NCI-H187 (cell line): Measurements from ENCODE around the gene PCMT1.
"Not testable (repeated sequence)": the region's sequence is repeated elsewhere in the genome, so short reads cannot be mapped to it uniquely, and the experiment has no call there.

Source experiments
- DNase-seq, 2 experiments: peaks; one replicate each; lab custom pipeline; 2025; lab: John Stamatoyannopoulos, UW

The PCMT1 gene

DNA sequence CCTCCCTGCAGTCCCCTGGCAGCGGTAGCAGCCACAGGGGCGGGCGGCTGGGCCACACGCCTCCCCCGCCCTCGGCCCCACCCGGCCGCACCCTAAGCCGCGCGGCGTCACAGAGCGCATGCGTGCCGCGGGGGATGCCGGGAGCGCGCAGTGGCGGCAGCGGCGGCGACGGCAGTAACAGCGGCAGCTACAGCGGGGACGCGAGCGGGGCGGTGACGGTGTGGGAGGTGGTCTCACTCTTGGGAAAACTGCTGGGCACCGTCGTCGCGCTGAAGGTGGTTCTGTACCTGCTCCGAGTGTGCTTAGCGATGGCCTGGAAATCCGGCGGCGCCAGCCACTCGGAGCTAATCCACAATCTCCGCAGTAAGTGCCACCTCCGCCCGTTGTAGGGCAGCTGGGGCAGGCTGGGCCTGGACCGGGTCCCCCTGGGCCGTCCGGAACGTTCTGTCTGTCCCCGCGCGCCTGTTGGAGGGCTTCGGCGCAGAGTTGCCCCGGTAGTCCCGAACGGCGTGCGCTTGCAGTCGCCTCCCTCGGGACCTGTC lies at the start of gene PCMT1:
Gene PCMT1 (plus strand): TSS at position 148 of the 542 bp plus-strand sequence. CDS start 161 bp downstream, at position 309.
- peak; percentile 74 to 78 for DNase-seq

DNA sequence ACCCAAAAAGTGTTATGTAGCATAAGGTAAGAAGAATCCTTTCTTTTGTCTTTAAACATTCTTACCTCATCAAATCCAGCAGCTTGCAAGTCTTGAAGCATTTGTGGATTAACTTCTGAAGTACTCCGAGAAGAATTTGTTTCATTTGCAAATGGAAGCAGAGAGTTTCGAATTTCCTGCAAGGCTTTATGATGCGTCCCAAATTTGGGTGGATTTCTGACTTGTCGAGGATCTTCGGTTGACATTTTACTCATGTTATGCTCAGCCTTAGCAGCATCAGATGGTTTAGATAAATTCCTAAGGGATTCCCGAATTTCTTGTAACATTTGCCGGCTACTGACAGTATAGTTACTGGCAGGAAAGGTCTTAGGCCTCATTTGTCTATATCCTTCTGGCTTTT lies 47.8 kb upstream of the PCMT1 start:
- DNase-seq = no peak

GRCh38 chr6:149711711-149712110 lies 37.8 kb upstream of the PCMT1 start:
- DNase-seq = no peak

- DNase-seq = no peak
Observed at GRCh38 chr6:149714442-149714841, 35.1 kb upstream of the PCMT1 start.

DNA sequence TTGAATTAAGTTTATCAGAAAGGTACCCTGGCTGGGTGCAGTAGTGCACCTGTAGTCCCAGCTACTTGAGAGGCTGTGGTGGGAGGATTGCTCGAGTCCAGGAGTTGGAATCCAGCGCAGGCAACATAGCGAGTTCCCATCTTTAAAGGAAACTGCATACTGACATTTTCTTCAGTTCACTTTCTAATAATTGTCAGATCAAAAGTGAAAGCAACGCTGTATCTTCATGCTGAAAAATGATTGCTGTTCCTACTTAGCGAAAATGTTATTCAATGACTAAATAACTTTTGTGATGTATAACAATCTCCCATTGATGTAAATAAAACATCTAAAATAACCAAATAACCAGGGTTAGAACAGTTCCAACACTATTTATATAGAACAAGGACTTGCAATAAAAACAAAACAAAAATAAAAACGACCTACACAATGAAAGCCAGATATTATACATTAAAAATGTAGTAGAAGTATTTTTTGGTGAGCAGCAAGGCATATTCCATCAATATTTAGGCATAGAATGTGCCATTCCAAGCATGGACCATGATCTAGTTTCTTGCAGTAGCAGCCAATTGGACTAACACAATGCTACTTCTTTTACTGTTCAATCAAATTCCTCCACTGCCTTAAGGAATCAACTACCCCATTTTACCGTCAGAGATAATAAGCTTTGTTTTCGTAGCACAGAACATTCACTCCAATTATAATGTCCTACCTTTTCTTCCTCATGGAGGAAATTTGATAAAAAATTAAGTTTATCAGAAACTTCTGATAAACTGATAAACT lies 33.2 kb upstream of the PCMT1 start:
- no peak for DNase-seq

DNA sequence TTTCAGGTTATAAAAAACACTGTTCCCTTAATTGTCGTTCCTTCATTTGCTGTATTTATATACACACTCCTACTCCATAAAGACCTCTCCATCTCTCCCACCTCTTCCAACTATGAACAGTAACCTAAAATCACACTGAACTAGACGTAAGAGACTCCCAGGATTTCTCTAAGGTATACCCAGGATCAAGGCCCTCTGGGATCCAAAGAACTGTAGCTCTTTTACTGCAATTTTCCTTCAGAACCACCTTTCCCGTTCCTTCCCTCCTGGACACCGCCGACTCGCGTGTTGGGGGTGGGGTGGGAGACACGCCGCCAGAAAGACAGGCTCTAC lies 32.3 kb upstream of the PCMT1 start:
- DNase-seq = no peak

DNA sequence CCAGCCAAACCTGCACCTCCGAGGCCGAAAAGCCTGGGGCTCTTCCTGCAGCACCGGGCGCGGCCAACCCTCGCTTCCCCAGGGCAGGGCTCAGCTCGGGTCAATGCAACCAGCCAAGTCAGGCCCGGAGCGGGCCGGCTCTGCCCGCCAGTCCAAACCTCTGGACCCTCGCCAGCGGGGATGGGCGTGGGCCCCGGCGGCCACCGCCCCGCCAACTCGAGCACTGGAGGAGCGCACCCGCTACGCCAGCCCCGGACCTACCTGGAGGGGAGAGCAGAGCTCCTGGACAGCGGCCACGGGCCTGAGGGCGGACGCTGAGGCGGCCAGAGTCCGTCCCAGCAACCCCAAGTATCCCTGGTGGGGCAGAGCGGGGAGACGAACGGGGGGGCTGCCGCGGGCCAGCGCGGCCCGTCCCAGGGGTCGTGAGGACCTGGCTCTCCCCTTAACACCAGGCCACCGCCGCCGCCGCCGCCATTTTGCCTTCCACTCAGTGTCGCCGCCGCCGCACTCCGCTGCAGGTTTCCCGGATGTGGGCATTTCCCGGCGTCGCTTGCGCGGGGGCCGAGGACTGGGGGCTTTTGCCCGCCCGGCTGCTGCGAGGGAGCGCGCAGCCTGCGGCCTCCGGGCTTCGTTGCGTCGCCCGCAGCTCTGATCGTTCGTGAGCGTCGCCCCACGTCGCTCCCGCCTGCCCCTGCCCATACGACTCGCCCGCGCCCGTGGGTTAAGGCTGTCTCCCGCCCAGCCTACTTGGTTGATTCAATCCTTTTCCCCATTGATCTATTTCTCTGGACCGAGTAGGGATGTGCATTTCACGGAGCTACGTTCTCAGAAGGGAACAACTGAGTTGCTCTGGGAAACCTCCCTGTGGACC lies 31.7 kb upstream of the PCMT1 start, which contains the start of gene LATS1:
Gene LATS1 (minus strand): TSS at position 514 of the 871 bp plus-strand sequence. CDS start 15,975 bp downstream, outside the sequence.
- DNase-seq = peak; percentile 75 to 78

DNA sequence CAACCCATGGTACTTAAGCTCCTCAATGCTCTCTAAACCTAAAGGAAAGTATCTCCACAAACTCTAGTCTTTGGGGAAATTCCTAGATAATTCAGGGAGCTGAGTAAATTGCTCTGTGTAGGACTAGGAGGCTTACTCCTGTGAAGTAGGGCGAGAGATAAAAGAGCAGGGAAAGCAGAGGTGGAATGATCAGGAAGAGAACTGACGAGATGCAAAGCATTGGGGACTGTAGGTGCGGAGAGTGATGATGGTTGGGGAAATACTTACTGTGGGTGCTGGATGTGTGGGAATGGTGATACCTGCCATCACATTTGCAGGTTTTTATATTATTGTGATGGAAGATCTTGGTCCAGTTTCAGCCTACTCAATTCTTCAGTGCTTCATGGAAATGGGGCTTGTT lies 30.0 kb upstream of the PCMT1 start:
- DNase-seq = no peak

DNA sequence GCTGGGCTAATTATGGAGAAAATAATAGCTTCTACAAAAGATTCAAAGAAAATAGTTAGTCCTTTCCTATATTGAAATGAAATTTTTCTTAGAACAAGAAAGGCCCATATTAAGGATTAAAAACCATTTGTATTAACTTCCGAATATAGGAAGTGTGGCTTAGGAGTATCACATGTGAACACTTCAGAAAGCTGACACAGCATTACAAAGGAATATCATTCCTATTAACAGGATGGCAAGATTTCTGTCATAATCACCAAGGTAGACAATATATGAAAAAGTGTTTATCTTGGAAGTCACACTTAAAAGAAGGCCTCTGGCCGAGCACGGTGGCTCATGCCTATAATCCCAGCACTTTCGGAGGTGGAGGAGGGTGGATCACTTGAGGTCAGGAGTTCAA lies 26.3 kb upstream of the PCMT1 start:
- DNase-seq = no peak

DNA sequence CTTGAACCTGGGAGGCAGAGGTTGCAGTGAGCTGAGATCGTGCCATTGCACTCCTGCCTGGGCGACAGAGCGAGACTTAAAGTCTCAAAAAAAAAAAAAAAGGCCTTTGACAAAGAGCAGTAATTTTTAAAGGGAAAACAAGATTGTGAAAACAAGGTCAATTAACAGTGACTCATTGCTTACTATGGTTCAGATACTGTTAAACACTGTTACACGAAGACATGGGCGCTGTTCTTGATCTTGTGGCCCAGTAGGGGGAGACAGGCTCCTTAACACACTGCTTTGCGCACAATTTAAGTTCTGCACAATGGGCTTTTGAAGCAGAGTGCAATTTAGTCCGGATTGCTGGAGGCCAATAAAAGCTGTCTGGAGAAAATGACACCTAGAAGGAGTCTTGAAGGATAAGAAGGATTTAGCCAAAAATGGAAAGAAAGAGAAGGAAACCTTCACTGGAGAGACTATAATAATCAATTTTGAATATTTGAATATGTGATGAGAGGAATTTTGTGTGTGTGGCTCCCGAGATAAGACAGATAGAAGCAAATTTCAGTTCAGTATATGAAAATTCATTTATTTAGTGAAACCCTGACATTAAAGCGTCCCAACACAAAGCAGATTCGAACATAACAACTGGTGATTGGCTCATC lies 25.6 kb upstream of the PCMT1 start:
- DNase-seq = no peak

DNA sequence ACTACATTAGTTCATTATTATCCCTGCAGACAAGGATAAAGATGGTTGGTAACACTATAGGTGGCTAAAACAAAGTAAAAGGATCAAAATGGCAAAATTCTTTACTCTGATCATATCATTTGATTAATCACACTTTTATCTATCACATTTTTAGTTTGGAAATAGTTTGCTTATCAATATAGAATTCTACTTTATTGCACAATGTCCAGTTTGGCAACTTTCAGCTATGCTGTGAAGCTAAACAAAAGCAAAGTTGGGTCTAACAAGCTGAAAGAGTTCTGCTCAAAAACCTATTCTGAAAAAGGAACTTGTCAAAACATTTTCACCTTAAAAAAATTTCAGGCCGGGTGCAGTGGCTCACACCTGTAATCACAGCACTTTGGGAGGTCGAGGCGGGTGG lies 23.8 kb upstream of the PCMT1 start:
- DNase-seq = no peak

DNA sequence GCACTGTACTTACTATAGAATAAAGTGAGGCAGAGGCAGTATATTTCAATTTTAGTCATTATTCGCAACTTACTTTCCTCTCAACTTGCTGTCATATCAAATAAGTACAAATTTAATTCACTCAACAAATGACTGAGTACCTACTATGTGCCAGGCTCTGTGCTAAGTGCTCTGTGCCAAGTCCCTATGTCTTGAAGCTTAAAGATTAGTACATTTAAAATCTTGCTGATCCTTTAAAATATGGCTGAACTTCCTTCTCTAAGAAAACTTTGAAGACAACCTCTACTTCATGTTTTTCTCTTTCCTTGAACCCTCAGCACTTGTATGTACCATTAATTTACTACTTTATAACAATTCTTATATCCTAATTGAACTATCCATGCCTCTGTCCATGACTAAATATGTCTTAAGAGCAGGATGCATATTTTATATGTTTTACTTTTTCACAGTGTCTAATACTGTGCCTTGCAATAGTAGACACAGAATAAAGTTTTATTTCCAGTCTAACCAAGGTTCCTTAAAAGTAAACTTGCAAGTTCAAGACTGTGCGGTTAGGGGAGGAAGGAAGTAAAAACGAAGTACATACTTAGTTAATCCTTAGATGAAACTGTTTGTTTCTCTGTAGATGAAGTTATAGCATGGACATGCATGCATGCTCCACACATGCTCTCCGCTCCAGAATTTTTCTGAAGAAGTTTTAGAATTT lies 21.6 kb upstream of the PCMT1 start:
- no peak for DNase-seq

DNA sequence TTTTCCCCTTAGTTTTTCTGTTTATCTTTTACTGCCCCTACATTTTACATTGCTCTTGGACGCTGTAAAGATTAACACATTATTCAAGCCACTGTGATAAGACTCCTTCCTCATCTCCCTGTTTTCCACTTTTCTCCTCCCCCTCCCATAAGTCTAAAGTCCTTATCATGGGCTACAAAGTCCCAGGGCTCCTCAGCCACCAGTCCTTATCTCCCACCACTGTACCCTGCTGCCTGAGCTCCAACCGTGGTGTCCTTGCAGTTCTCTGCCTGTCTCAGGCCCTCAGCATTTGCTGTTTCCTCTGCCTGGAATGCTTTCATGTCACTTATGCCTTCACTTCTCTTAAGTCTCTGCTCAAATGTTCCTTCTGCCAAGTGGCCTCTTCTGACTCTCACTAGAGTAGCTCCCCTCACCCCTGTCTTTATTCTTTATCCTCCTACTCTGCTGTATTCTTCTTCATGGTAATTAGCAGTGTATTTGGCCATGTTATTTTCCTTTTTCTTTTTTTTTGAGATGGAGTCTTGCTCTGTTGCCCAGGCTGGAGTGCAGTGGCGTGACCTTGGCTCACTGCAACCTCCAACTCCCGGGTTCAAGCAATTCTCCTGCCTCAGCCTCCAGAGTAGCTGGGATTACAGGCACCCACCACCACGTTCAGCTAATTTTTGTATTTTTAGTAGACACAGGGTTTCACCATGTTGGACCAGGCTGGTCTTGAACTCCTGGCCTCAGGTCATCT lies 20.9 kb upstream of the PCMT1 start:
- DNase-seq = no peak

DNA sequence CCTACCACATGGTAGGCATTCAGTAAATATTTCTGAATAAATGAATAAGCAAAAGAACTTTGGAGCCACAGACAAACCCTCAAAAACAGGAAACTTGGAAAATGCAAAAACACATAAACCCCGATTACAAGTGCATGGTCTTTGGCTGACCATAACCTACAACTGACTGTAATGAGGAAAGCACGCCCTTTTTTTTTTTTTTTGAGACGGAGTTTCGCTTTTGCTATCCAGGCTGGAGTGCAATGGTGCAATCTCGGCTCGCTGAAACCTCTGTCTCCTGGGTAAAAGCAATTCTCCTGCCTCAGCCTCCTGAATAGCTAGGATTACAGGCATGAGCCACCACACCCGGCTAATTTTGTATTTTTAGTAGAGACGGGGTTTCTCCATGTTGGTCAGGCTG lies 19.7 kb upstream of the PCMT1 start:
- no peak for DNase-seq

DNA sequence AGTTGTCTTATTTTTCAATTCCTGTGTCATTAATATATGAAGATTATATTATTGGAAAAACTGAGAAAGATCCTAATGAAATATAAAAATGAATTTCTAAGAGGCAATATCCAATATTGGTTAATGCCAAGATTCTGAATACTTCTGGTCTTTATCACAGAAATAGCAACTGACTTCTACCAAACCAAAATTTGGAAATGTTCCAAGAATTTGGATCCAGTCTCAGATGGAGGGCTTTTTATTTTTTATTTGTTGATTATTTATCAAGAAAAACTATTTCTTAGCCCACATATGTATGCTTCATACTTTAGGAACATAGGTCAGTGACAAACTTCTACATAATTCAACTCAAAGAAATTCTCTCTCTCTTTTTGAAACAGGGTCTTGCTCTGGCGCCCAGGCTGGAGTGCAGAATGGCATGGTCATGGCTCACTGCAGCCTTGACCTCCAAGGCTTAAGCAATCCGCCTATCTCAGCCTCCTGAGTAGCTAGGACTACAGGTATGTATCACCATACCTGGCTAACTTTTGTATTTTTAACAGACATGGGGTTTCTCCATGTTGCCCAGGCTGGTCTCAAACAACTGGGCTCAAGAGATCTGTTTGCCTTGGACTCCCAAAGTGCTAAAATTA lies 16.3 kb upstream of the PCMT1 start:
- no peak for DNase-seq

DNA sequence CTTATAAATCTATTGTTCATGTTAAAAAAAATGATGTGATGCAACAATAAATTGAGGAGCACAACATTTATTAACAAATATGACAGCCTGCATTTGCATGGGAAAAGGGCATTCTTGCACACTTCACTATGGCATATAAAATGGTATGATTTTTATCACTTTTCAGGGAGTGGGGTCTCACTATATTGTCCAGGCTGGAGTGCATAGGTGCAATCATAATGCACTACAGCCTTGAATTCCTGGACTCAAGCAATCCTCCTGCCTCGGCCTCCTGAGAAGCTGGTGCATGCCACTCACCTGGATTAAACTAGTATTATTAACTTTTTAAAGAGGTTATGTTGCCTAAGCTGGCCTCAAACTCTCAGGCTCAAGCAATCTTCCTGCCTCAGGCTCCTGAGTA lies 14.6 kb upstream of the PCMT1 start:
- no peak for DNase-seq

DNA sequence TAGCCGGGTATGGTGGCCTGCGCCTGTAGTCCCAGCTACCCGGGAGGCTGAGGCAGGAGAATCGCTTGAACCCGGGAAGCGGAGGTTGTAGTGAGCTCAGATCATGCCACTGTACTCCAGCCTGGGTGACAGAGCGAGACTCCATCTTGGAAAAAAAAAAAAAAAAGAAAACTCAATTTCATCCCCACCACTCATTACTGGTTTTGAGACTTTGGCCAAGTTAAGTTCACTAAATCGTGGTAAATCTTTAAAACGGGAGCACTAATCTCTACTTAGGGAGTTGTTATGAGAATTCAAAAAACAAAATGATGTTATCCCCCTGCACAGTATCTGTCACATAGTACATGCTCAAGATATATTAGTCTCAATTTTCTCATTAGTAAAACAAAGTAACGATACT lies 4.3 kb upstream of the PCMT1 start:
- not testable (repeated sequence) for DNase-seq

DNA sequence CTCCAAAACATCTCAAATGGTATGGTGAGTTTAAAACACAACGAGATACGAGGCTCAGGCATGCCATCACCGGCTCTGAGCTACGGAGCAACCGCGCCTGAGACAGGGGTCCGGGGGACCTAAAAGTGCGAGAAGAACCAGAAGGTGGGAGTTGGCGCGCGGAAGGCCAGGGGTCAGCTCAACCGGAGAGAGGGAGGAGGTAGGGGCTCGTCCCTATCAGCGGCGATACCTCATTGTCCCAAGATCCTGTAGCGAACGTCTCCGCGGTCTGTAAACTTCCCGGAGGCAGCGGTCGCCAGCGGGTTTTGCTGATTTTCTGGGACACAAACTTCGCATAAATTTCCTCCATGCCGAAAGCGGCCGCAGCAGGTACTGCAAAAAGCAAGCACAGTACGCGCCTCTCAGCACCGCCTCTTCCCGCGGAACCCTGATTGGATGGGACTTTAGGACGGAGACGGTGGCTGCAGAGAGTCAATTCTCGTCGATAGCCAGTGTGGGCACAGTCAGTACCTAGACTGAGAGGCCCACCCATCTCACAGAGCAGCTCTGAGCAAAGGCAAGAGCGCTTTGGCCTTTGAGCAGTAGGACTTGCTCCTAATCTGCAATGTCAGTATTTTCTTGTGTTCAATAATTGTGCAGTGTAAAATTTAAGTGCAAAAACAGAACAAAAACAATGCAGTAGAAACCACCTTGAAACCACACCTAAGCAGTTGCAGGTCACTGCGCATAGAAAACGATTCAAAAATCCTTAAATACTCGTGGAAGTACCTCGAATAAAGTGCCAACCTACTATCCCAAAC lies 3.2 kb upstream of the PCMT1 start, which contains the start of gene NUP43:
Gene NUP43 (minus strand): TSS at position 383 of the 800 bp plus-strand sequence. CDS start 34 bp downstream, at position 349.
- peak; percentile 85 to 92 for DNase-seq

DNA sequence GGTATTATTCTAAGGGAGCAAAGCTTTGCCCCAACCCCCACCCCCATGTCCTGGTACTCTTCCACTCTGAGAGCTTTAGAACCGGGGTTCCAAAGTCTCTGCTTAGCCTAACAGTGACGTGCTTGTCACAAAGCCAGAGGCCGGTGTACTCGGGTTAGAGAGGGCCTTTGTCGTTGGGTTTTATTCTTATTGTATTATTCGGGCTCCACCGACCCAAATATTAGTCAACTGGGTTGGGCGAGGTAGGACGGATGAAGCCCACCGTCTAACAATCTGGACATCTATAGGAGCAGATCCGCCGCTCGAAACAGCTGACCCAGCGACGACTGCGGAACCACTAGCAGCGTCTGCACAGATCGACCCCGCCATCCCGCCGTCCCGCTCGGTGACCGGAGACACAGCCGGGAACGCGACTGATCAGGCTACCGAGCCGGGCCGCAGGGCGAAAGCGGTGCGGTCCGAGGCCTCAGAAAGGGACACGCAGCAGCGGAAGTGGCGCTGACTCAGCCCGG lies 403 bp upstream of the PCMT1 start:
- DNase-seq = not testable (repeated sequence)
